Suprapubic skin (tissue), 4 donors: ENCODE data around the gene PCDH11X.
"Not testable (repeated sequence)": the region's sequence is repeated elsewhere in the genome, so short reads cannot be mapped to it uniquely, and the experiment has no call there.

Experiments
- POLR2A ChIP-seq, 2 donors: fragments of 450-650 bp; IDR thresholded peaks; one replicate each; pipeline ENCODE4 v1.6.1; 2017; ENCODE audit warnings: antibody characterized with exemption in 2 of 2, mild to moderate bottlenecking in 2 of 2, moderate library complexity in 2 of 2
- POLR2AphosphoS5 ChIP-seq, 3 donors: sonication (generic); formaldehyde crosslinking; IDR thresholded peaks; one replicate each; pipeline ENCODE4 v1.6.1; 2017; ENCODE audit warnings: antibody characterized with exemption in 3 of 3
- TF ChIP-seq, protein P1 (sequence below), 2 donors: fragments of 200-600 bp in 1 of 2; fragments of 450-650 bp in 1 of 2; sonication (generic) in 1 of 2; IDR thresholded peaks; one replicate each; pipeline ENCODE4 v1.5.1; 2016 to 2019; ENCODE audit warnings: antibody characterized with exemption in 2 of 2, mild to moderate bottlenecking in 1 of 2, moderate library complexity in 1 of 2

- TF ChIP-seq, protein P1, sequence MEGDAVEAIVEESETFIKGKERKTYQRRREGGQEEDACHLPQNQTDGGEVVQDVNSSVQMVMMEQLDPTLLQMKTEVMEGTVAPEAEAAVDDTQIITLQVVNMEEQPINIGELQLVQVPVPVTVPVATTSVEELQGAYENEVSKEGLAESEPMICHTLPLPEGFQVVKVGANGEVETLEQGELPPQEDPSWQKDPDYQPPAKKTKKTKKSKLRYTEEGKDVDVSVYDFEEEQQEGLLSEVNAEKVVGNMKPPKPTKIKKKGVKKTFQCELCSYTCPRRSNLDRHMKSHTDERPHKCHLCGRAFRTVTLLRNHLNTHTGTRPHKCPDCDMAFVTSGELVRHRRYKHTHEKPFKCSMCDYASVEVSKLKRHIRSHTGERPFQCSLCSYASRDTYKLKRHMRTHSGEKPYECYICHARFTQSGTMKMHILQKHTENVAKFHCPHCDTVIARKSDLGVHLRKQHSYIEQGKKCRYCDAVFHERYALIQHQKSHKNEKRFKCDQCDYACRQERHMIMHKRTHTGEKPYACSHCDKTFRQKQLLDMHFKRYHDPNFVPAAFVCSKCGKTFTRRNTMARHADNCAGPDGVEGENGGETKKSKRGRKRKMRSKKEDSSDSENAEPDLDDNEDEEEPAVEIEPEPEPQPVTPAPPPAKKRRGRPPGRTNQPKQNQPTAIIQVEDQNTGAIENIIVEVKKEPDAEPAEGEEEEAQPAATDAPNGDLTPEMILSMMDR (IDR thresholded peaks at IDR 0.05) = not testable (repeated sequence)
- TF ChIP-seq POLR2A, POLR2AphosphoS5 (IDR thresholded peaks at IDR 0.05): not testable (repeated sequence)
Observed at GRCh38 chrX:91781553-91782298, 2.6 kb downstream of the PCDH11X start.
